ENCODE results near the gene H6PD.

DNA sequence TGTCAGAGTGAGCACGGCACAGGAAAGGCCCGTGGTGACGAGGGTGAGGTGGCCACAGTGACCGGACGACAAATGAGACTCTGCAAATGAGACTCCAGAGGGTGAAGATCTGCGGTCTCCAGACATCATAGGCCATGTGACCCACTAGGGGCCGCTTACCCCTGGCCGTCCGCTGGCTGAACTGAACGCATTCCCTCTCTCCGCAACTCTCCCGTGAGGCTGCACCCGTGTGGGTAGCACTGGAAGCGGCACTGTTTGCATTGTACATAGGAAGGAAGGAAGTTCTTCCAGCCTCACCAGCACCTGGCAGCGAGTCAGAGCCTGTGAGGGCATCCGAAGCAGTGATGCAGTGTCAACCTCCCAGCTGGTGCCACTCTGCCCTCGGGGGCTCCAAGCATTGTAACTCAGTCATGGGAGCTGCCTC lies 34.5 kb downstream of the H6PD start:
- TF ChIP-seq, protein P1, sequence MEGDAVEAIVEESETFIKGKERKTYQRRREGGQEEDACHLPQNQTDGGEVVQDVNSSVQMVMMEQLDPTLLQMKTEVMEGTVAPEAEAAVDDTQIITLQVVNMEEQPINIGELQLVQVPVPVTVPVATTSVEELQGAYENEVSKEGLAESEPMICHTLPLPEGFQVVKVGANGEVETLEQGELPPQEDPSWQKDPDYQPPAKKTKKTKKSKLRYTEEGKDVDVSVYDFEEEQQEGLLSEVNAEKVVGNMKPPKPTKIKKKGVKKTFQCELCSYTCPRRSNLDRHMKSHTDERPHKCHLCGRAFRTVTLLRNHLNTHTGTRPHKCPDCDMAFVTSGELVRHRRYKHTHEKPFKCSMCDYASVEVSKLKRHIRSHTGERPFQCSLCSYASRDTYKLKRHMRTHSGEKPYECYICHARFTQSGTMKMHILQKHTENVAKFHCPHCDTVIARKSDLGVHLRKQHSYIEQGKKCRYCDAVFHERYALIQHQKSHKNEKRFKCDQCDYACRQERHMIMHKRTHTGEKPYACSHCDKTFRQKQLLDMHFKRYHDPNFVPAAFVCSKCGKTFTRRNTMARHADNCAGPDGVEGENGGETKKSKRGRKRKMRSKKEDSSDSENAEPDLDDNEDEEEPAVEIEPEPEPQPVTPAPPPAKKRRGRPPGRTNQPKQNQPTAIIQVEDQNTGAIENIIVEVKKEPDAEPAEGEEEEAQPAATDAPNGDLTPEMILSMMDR (IDR thresholded peaks at IDR 0.05; ENCODE audit: low read depth, low read length): no peak
- no peak for TF ChIP-seq EZH2phosphoT487 (IDR thresholded peaks at IDR 0.05; ENCODE audit: low read depth)
